ENCODE results near the gene ZNF74. TPM values are rescaled to one million over a fixed set of nuclear protein-coding genes. Genes with fewer than 3 reads are reported as not detected.
A peak's percentile ranks its signal among the peaks of the same experiment; 100 is the strongest.

Gene ZNF74
- total RNA-seq, 1 experiment from 2014 or later: 34.3 TPM

DNA sequence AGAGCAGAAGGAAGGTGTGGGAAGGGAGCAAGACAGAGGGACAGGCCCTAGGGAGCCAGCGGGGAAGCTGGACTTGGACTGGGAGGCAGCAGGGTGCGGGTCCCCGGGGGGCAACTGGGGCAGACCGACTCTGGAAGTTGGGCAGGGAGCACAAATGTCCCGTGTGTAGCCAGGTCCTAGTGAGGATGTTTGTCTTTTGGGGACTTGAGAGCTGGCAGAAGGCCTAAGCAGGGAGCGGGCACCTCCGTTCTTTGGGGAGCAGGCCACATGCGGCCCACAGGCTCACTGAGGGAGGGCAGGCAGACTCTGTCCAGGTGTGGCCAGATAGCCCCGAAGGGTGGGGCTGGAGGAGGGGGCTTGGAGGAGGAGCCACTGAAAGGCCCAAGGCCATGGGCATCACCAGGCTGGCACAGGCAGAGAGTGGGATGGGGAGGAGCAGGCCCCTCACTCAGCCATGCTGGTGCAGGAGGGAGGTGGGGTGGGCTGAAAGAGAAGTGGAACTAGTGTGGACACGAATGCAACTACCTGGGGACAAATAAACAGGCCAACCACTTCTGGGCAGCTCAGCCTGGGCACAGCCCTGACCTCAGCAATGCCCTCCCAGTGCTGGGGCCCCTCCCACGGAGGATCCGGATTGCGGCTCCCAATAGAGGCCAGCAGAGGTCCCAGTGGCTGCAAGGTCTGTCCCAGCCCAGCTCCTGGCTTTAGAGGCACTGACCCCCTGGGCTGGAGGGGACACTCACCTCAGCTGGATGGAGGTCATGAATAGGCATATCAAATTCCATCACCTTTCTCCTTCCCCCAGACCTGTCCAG, 44.9 kb downstream of the ZNF74 start:
- Histone ChIP-seq H3K27ac (ENCODE audit: insufficient read length, low read depth, low read length) (no peak overlapping the region), H3K18ac (ENCODE audit: insufficient read length, low read depth, low read length) (no peak overlapping the region), H2BK12ac (ENCODE audit: insufficient read length, low read depth, low read length) (no peak overlapping the region), H3K4me2 (ENCODE audit: insufficient read depth, insufficient read length, low read length) (peak overlapping the region; percentile 52), H3K79me1 (ENCODE audit: insufficient read depth, low read depth, low read length, poor library complexity, severe bottlenecking) (no peaks in the 10 kb centered on the region), H3K14ac (ENCODE audit: insufficient read depth, low read length) (no peak overlapping the region), H2BK5ac (ENCODE audit: insufficient read length, low read length) (no peak overlapping the region), H3T11ph (ENCODE audit: low read length) (no peak overlapping the region), H2BK15ac (ENCODE audit: low read depth, low read length) (no peak overlapping the region), H3K9ac (ENCODE audit: extremely low read depth, insufficient read length, low read length) (no peak overlapping the region), H2AFZ (ENCODE audit: low read length) (no peak overlapping the region), H3K9me3 (ENCODE audit: control insufficient read depth, low read depth, low read length) (no peaks in the 10 kb centered on the region), H3K4ac (ENCODE audit: low read depth, low read length) (no peak overlapping the region), H4K5ac (ENCODE audit: insufficient read length, low read depth, low read length) (no peak overlapping the region), H4K91ac (ENCODE audit: insufficient read length, low read depth, low read length) (no peak overlapping the region), H3K27me3 (ENCODE audit: insufficient read depth, low read length) (peaks cover 10% of the 10 kb centered on the region; the same call in 1 of the 2 replicates), H3K79me2 (ENCODE audit: insufficient read depth, low read length) (no peaks in the 10 kb centered on the region), H2BK20ac (ENCODE audit: low read depth, low read length, poor library complexity, severe bottlenecking) (no peak overlapping the region), H4K8ac (replicated peaks; ENCODE audit: insufficient read length, low read depth, low read length) (no peak overlapping the region), H4K20me1 (ENCODE audit: control insufficient read depth, insufficient read depth, insufficient read length) (no peaks in the 10 kb centered on the region), H3K23ac (ENCODE audit: insufficient read length, low read depth, low read length) (no peak overlapping the region), H2BK120ac (ENCODE audit: low read depth, low read length, poor library complexity, severe bottlenecking) (no peak overlapping the region), H3K23me2 (ENCODE audit: insufficient read length, low read depth, low read length, poor library complexity, severe bottlenecking) (peaks cover 17% of the 10 kb centered on the region), H2AK5ac (ENCODE audit: insufficient read length, low read length) (no peak overlapping the region), H3K56ac (ENCODE audit: insufficient read length, low read depth, low read length) (no peak overlapping the region), H3K4me1 (ENCODE audit: insufficient read depth, low read length) (0 out of 2 replicates have a peak, but pooled peaks cover 2% of the 10 kb centered on the region)
- Mint-ChIP-seq H3K4me1 (peaks cover 18 to 22% of the 10 kb centered on the region in 2 experiments), H3K27me3 (ENCODE audit: low read depth) (peaks cover 56% of the 10 kb centered on the region), H3K9me3 (no peaks in the 10 kb centered on the region), H3K4me3 (peak overlapping the region; percentile 55 to 80), H3K36me3 (ENCODE audit: insufficient read depth in 1 of 3, low read depth in 3 of 3) (peaks cover 0 to 9% (median 2%) of the 10 kb centered on the region in 3 experiments; a peak in 4 of 7 replicates), H3K27ac (no peak overlapping the region)
- TF ChIP-seq, protein P1, sequence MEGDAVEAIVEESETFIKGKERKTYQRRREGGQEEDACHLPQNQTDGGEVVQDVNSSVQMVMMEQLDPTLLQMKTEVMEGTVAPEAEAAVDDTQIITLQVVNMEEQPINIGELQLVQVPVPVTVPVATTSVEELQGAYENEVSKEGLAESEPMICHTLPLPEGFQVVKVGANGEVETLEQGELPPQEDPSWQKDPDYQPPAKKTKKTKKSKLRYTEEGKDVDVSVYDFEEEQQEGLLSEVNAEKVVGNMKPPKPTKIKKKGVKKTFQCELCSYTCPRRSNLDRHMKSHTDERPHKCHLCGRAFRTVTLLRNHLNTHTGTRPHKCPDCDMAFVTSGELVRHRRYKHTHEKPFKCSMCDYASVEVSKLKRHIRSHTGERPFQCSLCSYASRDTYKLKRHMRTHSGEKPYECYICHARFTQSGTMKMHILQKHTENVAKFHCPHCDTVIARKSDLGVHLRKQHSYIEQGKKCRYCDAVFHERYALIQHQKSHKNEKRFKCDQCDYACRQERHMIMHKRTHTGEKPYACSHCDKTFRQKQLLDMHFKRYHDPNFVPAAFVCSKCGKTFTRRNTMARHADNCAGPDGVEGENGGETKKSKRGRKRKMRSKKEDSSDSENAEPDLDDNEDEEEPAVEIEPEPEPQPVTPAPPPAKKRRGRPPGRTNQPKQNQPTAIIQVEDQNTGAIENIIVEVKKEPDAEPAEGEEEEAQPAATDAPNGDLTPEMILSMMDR (conservative IDR thresholded peaks at IDR 0.05): peak; percentile 49
- no CpG with 5 or more reads among the region's 13 CpGs for WGBS (ENCODE audit: extremely low coverage, insufficient read length, low lambda C conversion rate)
- peak; percentile 57 for DNase-seq

Data from H9 (cell line).